ENCODE results near the gene SPIRE1. TPM values are rescaled to one million over a fixed set of nuclear protein-coding genes. Genes with fewer than 3 reads are reported as not detected.
"Not testable (repeated sequence)": the region's sequence is repeated elsewhere in the genome, so short reads cannot be mapped to it uniquely, and the experiment has no call there.

Gene SPIRE1
- total and polyA plus RNA-seq, 2 experiments from 2014 or later, result 10.7 to 28.6 TPM

DNA sequence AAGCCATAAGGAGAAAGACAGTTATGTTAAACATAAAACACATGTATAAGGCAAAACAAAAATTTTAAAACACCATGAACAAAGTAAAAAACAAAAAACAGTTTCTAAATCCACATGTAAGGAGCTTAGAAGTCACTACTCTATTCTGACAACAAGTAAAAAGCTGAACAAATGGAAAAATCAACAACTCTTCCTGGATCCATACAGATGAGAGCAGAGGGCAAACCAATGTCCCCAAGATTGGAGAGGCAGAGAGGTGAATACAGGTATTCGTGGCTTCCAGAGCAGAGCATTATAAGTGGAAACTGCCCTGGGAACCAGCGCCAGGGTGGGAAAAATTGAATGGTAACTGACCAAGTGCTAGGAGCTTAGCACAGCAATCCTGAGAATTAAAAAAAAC is 93.5 kb downstream of the SPIRE1 start:
- Histone ChIP-seq H3K79me2 (ENCODE audit: insufficient read depth) (peaks cover 100% of the 10 kb centered on the region), H3K4me3 (no peak overlapping the region), H3K9ac (no peak overlapping the region), H3F3A (ENCODE audit: insufficient read depth) (no peaks in the 10 kb centered on the region), H3K4me2 (ENCODE audit: unreplicated experiment) (no peak overlapping the region), H4K20me1 (ENCODE audit: insufficient read depth) (0 out of 2 replicates have a peak, but pooled peaks cover 3% of the 10 kb centered on the region), H3K4me1 (ENCODE audit: insufficient read depth) (peaks cover 7% of the 10 kb centered on the region; the same call in 1 of the 2 replicates), H3K27ac (no peak overlapping the region), H3K9me3 (ENCODE audit: low read depth) (no peaks in the 10 kb centered on the region), H3K27me3 (replicated peaks; ENCODE audit: insufficient read depth) (no peaks in the 10 kb centered on the region), H3K36me3 (ENCODE audit: low read depth) (no peaks in the 10 kb centered on the region), H3K9me2 (ENCODE audit: insufficient read depth) (no peaks in the 10 kb centered on the region), H2AFZ (no peak overlapping the region)
- no peak for DNase-seq
- 96 to 97% methylated on average over 2 of the region's 2 CpGs for WGBS, 2 experiments (ENCODE audit: low coverage in 1 of 2, low lambda C conversion rate in 2 of 2, missing lambda C conversion rate in 2 of 2)
- in situ Hi-C loops (cut with MboI), result no loop called here
- TF ChIP-seq EZH2 (IDR thresholded peaks at IDR 0.05; ENCODE audit: insufficient read depth, poor library complexity, severe bottlenecking) (no peak), EZH2phosphoT487 (IDR thresholded peaks at IDR 0.05; ENCODE audit: insufficient read depth, low read depth) (no peak)

GRCh38 chr18:12560600-12560999 is 97.3 kb downstream of the SPIRE1 start:
- H2AFZ ChIP-seq; H3K27me3 ChIP-seq (replicated peaks; ENCODE audit: insufficient read depth); H3F3A ChIP-seq (ENCODE audit: insufficient read depth); H3K27ac ChIP-seq; H3K9me2 ChIP-seq (ENCODE audit: insufficient read depth); in situ Hi-C loops (cut with MboI); DNase-seq; H3K4me3 ChIP-seq; H3K4me1 ChIP-seq (ENCODE audit: insufficient read depth); H3K36me3 ChIP-seq (ENCODE audit: low read depth); H3K4me2 ChIP-seq (ENCODE audit: unreplicated experiment); H3K9me3 ChIP-seq (ENCODE audit: low read depth); H4K20me1 ChIP-seq (ENCODE audit: insufficient read depth); H3K9ac ChIP-seq: not testable (repeated sequence)
- WGBS, 2 experiments (ENCODE audit: low coverage in 1 of 2, low lambda C conversion rate in 2 of 2, missing lambda C conversion rate in 2 of 2), result 81 to 82% methylated on average over 6 of the region's 6 CpGs
- peaks cover 96% of the 10 kb centered on the region for H3K79me2 ChIP-seq (ENCODE audit: insufficient read depth)

- Histone ChIP-seq H3K9ac (no peak overlapping the region), H3K36me3 (ENCODE audit: low read depth) (no peaks in the 10 kb centered on the region), H3K4me1 (ENCODE audit: insufficient read depth) (peaks cover 7% of the 10 kb centered on the region; the same call in 1 of the 2 replicates), H3K27ac (no peak overlapping the region), H3K9me3 (ENCODE audit: low read depth) (no peaks in the 10 kb centered on the region), H3F3A (ENCODE audit: insufficient read depth) (no peaks in the 10 kb centered on the region), H4K20me1 (ENCODE audit: insufficient read depth) (peaks cover 15% of the 10 kb centered on the region; the same call in 1 of the 2 replicates), H3K9me2 (ENCODE audit: insufficient read depth) (no peaks in the 10 kb centered on the region), H3K4me3 (no peak overlapping the region), H3K79me2 (ENCODE audit: insufficient read depth) (peaks cover 96% of the 10 kb centered on the region), H3K27me3 (replicated peaks; ENCODE audit: insufficient read depth) (no peaks in the 10 kb centered on the region), H3K4me2 (ENCODE audit: unreplicated experiment) (no peak overlapping the region), H2AFZ (no peak overlapping the region)
- TF ChIP-seq EZH2 (IDR thresholded peaks at IDR 0.05; ENCODE audit: insufficient read depth, poor library complexity, severe bottlenecking) (no peak), EZH2phosphoT487 (IDR thresholded peaks at IDR 0.05; ENCODE audit: insufficient read depth, low read depth) (no peak)
- DNase-seq, result no peak
- in situ Hi-C loops (cut with MboI), result no loop called here
- 92 to 97% methylated on average over 18 to 24 of the region's 24 CpGs for WGBS, 2 experiments (ENCODE audit: low coverage in 1 of 2, low lambda C conversion rate in 2 of 2, missing lambda C conversion rate in 2 of 2)
Observed at GRCh38 chr18:12559319-12559718, 98.6 kb downstream of the SPIRE1 start.

DNA sequence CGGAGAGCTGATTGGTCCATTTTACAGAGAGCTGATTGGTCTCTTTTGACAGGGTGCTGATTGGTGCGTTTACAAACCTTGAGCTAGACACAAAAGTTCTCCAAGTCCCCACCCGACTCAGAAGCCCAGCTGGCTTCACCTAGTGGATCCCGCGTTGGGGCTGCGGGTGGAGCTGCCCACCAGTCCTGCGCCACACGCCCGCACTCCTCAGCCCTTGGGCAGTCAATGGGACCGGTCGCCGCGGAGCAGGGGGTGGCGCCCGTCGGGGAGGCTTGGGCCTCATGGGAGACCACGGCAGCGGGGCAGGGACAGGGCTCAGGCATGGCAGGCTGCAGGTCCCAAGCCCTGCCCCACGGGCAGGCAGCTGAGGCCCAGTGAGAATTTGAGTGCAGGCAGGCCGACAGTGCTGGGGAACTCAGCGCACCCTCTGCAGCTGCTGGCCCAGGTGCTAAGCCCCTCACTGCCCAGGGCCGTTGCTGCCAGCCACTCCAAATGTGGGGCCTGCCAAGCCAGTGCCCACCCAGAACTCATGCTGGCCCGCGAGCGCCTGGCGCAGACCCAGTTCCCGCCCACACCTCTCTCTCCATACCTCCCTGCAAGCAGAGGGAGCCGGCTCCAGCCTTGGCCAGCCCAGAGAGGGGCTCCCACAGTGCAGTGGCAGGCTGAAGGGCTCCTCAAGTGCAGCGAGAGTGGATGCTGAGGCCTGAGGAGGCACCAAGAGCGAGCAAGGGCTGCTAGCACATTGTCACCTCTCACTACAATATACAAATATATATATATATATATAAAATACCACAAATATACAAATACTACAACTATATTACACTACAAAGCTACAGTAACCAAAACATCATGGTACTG is 100.7 kb downstream of the SPIRE1 start:
- Histone ChIP-seq H3K27ac (no peak overlapping the region), H2AFZ (no peak overlapping the region), H3K9me2 (ENCODE audit: insufficient read depth) (no peaks in the 10 kb centered on the region), H3K4me2 (ENCODE audit: unreplicated experiment) (no peak overlapping the region), H3F3A (ENCODE audit: insufficient read depth) (no peaks in the 10 kb centered on the region), H3K9ac (no peak overlapping the region), H3K79me2 (ENCODE audit: insufficient read depth) (peaks cover 96% of the 10 kb centered on the region), H3K36me3 (ENCODE audit: low read depth) (no peaks in the 10 kb centered on the region), H3K4me3 (no peak overlapping the region), H3K27me3 (replicated peaks; ENCODE audit: insufficient read depth) (no peaks in the 10 kb centered on the region), H3K4me1 (ENCODE audit: insufficient read depth) (0 out of 2 replicates have a peak, but pooled peaks cover under 1% of the 10 kb centered on the region), H3K9me3 (ENCODE audit: low read depth) (no peaks in the 10 kb centered on the region), H4K20me1 (ENCODE audit: insufficient read depth) (peaks cover 15% of the 10 kb centered on the region; the same call in 1 of the 2 replicates)
- WGBS, 2 experiments (ENCODE audit: low coverage in 1 of 2, low lambda C conversion rate in 2 of 2, missing lambda C conversion rate in 2 of 2), result 98 to 99% methylated on average over 26 to 27 of the region's 30 CpGs
- no peak for DNase-seq
- no peak for TF ChIP-seq EZH2 (IDR thresholded peaks at IDR 0.05; ENCODE audit: insufficient read depth, poor library complexity, severe bottlenecking)
- TF ChIP-seq EZH2phosphoT487 (IDR thresholded peaks at IDR 0.05; ENCODE audit: insufficient read depth, low read depth), result no peak
- in situ Hi-C loops (cut with MboI), result no loop called here

All from GM23248 (cell line).